Hepatocyte (in vitro differentiated cells): Measurements from ENCODE around the gene MEN1.

Experiments
- CTCF ChIP-seq: fragments of 200-600 bp; sonication (generic); IDR thresholded peaks from 2 replicates; pipeline ENCODE4 v1.5.1; 2016; ENCODE audit warnings: antibody characterized with exemption, mild to moderate bottlenecking; ENCODE audit not compliant: poor library complexity
- EZH2 ChIP-seq: fragments of 200-600 bp; sonication (generic); IDR thresholded peaks from 2 replicates; pipeline ENCODE4 v1.6.1; 2016; ENCODE audit warnings: antibody characterized with exemption, mild to moderate bottlenecking, borderline replicate concordance
- EZH2phosphoT487 ChIP-seq: fragments of 200-600 bp; sonication (generic); IDR thresholded peaks from one replicate; pipeline ENCODE4 v1.6.1; 2018; ENCODE audit warnings: antibody characterized with exemption, mild to moderate bottlenecking, low read depth, moderate library complexity; ENCODE audit not compliant: unreplicated experiment, severe bottlenecking

GRCh38 chr11:64778473-64779298 lies 31.7 kb downstream of the MEN1 start, which contains the start of gene SF1:
- TF ChIP-seq CTCF (no peak), EZH2phosphoT487 (no peak), EZH2 (no peak)
